C1 segment of cervical spinal cord (tissue), 14 donors: ENCODE data around the gene RNF126.

Source experiments
- DNase-seq, 14 donors: peaks; one replicate each; lab custom pipeline; 2025; lab: John Stamatoyannopoulos, UW

Gene RNF126

DNA sequence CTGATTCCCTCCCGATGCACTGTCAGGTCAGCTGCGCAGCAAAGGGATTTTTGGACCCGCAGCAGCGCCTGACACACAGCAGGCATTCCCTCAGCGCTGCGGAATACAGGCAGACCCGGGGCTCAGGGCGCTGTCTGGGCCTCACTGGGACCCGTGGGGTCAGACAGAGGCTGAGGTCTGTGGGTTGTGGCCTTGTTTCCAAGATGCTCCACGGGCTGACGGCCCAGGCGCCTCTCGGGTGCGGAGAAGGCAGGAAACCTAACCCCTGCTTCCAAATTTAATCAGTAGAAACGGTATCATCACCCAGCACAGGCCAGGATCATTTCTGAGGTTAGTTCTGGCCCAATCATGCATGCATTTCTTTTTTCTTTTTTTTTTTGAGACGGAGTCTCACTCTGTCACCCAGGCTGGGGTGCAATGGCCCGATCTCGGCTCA, 686 bp upstream of the RNF126 start:
- DNase-seq, result no peak

DNA sequence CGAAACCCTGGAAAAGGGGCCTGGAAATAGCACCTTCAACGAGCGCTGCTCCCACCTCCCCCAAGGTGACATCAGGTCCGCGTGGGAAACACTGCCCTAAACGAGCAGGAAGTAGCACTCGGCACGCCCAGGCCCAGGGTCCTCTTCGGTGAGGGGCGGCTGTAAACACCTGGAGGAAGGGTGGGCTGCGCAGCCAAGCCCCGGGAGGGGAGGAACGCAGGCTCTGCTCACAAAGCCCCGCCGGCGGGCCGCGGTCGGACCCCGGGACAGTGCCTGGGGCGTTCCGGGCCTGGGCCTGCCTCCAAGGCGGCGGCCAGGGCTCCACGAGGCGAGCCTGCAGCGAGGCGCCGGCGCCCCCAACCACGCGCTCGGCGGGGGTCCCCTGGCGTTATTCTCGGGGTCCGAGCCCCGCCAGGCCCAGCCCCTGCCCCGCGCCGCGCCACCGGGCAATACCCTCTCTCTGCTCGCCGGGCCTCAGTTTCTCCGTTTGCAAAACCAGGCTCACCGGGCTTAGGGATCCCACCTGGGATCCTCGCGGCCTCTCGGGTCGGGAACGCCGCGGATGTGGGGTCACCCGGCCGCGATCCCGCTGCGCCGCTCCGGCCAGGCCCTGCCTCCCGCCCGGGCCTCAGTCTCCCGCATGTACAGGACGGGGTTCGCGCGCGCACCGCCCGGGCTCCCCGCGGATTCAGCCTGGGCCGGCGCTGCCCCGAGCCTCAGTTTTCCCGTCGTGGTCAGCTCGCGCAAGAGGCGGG, 630 bp downstream of the RNF126 start:
- no peak for DNase-seq

DNA sequence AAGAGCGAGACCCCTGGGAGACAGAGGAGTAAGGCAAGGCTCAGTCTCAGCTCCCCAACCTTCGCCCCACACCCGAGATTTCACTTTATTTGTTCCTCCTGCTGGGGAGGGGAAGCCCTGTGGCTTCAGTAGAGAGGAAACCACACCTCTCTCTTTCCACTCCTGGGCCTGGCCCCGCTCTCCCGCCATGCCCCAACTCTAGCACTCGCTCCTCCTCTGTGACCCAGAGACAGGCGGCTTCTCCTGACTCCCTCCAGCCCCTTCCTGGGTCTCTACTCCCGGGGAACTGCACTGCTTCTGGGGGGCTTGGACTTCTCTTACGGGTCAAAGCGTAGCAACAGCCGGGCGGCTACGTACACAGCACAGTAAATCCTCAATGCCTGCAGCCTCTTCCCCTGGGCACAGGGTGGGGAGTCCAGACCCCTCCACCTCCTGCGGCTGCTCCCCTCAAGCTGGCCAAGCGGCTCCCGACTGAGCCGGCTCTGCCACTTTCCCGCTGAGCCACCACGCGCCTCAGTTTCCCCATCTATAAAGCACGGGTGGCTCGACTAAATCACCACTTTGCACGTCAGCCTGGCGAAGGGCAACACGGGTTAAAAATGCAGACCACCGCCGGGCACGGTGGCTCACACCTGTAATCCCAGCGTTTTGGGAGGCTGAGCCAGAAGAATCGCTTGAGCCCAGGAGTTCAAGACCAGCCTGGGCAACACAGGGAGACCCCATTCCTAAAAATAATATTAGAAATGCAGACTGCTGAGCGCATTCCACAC, 1.4 kb downstream of the RNF126 start:
- no peak for DNase-seq

DNA sequence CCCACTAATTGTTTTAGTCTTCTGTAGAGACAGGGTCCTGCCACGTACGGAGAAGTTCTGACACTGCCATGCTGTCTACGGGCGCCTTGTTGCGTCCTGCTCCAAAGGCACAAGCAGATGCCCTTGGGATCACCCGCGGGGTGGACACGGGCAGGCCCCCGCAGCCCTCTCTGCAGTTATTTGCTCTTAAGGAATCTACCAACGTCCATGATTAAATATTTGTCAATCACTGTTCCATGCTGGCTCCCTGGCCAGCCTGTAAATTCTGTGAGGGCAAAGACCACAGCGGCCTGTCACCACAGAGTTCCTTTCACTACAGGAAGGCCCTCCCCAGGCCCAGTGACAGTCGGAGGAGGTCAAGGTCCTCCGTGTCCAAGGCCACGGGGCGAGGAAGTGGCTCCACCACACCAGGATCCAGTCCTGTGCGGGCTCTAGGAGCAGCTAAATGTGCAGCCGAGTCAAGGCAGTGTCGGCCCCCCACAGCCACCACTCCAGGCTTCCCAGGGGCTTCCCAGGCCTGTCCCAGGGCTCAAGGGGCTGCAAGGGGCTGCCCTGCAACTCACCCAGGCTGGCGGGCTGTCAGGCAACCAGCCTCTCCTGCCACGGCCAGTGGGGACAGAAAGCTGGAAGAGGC, 2.1 kb downstream of the RNF126 start:
- no peak for DNase-seq

DNA sequence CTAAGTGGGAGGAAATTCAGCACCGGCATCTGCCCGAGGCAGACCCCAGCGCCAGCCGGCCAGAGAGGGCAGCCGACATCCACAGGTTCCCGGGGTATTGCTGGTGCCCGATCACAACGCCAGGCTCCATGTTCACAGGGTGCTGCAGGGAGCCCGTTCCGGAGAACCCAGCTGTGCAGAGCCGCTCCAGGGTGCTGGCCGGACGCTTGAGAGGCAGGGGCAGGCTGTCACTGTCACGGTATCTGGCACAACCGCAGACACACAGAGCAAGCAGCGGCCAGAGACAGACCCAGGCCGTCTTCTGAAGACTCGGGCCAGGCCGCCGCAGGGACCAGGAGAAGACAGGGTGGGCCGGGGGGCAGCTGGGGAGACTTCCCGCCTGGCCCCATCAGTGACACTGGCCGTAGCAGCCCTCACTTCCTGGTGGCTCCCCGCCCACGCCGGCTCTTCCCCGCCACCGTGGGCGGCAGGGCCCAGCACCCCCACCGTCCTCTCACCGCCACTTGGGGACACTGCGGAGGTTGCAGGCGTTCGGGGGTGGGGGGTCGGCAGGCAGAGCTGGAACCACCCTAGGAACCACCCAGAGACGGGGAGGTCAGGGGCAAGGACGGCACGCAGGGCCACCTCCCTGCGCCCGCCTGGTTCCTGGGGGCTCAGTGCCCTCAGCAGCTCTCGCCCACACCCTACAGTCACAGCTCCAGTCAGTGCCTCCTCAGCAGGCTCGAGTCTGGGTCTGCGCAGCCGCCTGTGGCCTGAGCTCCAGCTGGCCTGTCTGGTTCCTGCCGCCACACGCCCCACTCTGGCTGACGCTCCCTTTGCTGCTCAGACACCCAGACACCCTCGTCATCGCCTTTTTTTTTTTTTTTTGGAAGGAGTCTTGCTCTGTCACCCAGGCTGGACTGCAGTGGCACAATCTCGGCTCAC, 3.8 kb downstream of the RNF126 start:
- peak in 2 of 14 donors; percentile 30 to 35 for DNase-seq

DNA sequence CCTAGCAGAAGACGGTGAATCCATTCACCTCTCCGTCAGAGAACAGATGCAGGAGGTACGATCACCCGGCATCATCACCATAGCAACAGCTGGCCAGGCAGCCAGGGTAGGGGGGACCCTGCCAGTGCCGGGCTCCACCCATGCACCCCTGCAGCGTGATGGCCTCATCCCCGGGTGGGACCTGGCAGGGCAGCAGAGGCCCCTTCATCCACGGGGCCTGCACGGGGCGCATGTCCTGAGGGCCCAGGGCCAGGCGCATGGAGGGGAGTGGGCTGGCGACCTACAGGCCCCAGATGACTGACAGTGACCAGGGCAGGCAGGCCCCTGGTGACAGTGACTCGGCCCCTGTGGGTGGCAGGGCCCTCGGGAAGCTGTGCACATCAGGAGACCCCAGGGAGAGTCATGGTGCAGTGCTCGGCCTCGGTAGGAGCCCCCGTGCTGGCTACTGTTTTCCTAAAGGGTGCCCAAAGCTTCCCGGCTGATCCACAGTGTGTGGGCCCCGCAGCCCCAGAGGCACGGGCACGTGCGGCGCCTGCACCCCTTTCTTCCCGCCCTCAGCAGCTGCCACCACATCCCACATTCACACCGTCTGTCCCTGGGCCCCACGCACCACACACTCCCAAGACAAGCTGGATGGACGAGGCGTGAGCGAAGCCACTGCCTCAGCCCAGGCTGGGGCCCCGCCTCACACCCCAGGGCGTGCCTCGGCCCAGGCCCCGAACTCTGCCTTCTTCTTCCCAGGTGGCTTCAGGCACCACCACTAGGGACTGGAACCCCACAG, 4.8 kb downstream of the RNF126 start:
- no peak for DNase-seq

DNA sequence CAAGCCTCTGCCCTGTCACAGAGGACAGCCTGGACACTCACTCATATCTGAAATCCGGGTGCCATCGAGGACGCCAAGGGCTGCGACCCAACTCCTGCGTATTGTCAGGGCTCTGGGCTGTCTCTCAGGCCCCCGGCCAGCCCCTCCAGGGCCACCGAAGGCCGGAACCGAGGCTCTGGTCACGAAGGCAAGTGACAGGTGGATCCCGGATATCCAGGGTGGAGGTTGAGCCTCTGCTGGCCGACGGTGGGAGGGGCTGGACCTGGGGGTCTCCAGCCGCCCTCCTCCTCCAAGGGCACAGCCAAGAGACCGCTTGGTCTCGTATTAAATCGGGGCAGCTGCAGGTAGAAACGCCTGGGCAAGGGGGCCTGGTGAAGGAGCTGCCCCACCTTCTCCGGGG, 5.4 kb downstream of the RNF126 start:
- DNase-seq, result no peak

DNA sequence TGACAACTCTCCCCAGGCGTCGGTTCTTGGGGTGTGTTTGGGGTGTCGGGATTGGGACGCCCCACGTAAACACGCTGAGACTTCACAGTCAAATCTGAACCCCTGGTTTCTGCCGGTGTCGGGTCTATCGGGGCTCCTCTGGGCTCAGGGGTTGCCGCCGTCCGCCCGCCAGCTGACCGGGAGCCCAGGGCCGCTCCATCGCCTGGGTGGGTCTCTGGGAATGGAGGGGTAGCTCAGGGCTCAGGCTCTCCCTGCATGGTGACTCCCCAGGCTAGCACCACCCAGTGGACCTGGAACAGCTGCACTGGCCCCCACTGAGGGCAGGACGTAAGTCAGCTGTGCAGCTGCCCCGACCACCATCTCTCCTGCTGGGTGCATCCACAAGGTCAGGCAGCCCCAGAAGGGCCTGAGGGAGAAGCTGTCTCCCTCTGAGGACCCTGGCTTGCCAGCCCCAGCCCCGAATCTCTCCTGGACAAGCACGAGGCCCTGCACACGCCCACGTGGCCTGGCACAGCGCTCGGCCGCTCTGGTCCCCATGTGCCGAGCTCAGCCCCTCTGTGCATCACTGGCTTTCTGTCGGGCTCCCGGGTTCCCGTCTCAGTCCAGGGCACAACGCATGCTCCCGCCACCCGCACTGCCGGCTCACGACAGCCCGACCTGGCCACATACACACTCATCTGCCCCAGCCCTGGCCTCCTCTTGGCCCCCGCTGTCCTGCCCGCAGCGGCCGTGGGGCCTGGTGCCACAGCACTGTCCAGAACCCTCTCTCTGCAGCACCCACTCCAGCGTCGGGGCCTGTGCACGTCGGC, 6.1 kb downstream of the RNF126 start:
- no peak for DNase-seq

DNA sequence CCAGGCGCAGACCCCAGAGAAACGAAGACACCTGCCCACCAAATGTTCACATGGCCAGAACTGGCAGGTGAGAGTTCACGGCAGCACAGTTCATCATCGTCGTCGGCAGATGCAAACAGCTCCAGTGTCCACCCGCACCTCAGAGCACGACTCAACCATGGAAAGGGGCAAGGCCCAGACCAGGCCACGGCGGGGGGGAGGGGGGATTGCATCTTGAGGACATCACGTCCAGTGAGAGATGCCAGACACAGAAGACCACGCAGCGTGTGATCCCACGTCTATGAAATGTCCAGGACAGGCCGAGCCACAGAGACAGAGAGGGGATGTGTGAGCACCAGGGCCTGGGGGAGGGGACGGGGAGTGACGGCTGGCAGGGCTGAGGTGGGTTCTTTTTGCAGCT, 7.3 kb downstream of the RNF126 start:
- DNase-seq, result no peak

DNA sequence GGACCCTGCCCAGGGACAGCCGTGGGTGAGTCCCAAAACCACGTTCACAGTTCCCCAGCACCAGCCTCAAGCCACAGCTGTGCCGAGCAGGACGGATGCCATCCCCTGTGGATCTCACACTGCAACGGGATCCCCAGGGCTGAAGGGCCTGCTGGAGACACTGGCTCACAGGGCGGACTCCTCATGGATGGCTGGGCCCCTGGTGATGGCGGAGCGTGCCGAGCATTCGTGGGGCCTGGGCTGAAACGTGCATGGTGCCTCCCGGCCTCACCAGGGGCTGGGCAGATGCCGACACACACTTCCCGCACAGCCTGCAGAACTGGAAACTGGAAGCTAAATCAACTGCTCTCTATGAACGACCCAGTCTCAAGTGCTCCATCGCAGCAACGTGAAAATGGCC, 9.6 kb downstream of the RNF126 start:
- no peak for DNase-seq

DNA sequence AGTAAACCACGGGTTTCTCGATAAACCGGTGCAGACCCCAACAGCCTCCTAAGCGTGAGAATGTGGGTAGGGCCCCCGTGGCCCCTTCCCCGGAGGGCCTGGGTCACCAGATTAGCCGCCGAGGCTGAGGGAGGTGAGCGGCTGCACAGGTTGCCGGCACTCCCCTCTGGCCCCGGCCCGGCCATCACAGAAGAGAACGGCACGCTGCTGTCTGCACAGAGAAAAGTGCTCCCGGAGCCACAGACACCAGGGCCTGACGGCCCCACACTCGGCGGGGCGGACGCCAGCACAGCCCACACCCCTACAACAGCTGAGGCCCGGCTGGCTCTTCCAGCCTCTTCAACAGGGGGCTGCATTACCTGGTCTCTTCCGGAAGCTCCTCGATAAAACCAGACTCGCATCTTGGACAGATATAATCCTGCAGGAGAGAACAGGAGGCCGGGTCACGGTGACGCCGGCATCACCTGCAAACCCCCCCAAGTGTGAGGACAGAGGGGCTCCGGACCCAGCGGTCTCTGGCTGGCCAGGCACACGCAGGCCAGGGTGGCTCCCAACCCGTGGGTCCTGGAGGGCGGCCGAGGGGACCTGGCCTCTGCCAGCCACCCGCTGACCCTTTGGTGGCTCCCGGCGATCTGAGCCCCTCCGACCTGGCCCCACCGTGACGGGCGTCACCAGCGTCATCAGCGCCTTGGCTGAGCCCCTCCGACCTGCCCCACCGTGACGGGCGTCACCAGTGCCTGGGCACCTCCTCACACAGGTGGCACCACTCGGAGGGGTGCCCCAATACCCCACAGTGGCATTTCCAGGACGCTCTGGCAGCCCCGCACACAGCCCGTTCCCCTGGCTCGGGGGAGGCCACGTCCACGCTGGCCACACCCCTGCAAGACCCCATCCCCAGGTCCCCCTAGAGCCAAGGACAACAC, 10.3 kb downstream of the RNF126 start:
- no peak for DNase-seq

DNA sequence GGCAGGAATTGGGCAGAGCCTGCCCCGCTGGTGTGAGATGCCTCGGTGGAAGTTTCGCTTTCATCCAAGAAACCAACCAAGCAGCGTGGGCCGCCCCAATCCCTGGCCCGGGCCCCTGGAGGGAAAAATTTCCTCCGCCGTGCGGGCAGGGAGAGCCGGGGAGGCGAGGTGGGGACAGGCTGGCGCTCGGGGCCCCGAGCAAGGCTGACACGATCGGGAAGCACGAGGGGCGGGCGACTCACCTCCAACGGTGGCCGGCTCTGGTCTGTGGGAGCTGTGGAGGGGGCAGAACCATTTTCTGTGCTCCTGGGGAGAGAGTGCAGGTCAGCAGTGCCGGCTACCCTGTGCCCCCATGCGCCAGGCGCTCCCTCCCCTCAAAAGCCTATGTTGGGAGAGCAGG, 11.0 kb downstream of the RNF126 start:
- no peak for DNase-seq

DNA sequence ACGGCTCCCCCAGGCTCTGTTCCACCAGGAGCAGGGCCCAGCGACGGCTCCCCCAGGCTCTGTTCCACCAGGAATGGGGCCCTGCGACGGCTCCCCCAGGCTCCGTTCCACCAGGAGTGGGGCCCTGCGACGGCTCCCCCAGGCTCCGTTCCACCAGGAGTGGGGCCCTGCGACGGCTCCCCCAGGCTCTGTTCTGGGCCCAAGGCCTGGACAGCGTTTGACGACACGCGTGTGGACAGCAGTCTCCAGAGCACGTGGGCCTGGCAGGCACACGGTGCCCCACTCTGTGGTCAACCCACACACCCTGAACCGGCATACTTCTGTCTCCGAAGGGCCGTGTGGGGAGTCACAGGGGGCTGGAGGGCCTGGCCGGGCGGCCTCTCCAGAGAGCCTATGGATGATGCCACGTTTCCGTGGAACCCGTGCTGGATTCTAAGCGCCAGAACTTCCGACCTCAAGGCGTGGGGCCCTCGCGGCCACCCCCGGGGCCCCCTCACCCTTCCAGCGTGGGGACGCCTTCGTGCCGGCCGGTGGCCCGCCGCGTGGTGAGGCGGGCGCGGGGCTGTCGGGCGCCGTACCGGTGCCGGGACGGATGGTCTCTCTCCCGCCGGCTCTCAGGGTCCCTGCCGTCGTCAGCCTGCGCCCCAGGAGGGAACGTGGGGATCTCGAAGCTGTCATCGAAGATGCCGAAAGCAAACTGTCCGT, 11.7 kb downstream of the RNF126 start:
- DNase-seq, result no peak

DNA sequence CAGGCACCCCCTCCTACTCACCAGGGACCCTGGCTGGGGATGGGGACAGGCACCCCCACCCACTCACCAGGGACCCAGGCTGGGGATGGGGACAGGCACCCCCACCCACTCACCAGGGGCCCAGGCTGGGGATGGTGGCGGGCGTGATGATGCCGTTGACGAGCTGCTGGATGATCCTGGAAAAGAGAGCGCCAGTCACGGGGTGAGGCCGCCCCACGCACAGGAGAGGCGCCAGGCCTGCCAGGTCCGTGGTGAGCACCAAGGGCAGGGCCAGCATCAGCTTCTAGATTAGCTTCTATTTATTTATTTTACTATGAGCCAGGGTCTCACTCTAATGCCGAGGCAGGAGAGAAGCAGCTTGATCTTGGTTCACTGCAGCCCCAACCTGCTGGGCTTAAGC, 12.9 kb downstream of the RNF126 start:
- no peak for DNase-seq

DNA sequence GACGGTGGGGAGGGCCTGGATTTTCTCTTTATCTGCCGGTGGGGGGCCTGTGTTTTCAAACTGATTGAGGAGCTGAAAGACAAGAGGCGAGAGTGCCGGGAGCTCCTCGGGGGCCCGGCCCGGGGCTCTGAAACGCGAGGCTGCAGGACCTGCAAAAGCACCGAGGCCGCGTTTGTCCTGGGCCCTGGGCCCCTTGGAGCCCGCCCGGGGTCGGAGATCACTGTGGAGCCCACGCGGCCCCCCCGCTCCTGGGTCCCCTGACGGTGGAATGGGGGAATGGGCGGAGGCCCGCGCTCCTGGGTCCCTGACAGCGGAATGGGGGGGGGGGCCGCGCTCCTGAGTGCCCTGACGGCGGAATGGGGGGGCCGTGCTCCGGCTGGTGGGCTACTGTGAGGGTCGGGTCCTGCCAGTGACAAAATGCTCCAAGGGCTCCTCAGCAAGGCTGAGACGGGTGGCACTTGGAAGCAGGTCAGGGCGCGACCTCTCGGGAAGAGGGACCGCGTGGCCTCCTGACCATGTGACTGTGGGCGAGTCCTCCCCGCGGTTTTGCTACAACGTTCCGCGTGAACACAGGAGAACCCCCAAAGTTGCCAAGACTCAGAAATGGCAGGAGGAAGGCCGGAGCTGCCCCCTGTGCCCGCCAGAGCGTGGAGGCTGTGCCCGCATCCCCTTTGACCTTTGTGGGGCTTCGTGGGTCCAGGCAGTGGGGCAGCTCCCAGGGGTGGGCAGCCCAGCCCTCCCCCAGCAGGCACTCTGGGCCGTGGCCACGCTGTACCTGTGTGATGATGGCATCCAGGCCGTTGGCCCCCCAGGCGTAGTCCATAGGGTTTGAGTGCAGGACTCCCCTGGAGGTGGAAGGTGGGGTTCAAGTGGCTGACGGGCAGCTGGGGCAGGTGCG, 13.9 kb downstream of the RNF126 start:
- DNase-seq, result no peak

DNA sequence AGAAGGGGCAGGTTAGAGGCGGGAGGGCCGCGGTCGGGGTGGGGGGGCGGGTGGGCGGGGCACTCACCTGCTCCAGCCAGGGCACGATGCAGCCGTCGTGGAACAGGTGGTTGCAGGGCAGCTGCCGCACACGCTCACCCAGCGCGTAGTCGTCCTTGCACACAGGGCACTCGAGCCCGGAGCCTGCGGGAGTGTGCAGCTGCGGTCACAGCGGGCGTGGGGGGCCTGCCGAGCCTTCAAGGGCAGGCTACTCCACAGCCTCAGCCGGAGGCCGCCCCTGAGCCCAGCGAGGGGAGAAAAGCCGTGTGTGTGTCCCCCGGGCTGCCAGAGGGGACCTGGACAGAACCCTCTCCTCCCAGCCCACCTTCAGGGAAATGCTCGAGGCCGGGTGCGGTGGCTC, 14.7 kb downstream of the RNF126 start:
- DNase-seq, result no peak
